Astrocyte (in vitro differentiated cells and primary cell): ENCODE measurements around the gene CMTM1. TPM values are rescaled to one million over a fixed set of nuclear protein-coding genes. Genes with fewer than 3 reads are reported as not detected.

ENCODE experiments used
- DNase-seq: peaks from one replicate; pipeline ENCODE4 v3.0.0-alpha.2; 2010; ENCODE audit warnings: low read depth
- FAIRE-seq: peaks from 2 replicates; lab custom pipeline; 2011; peaks lifted over from hg19 to GRCh38; lab: Jason Lieb, UNC
- H2AFZ ChIP-seq: 2 replicates; pipeline ENCODE4 v1.6.0; 2012; ENCODE audit warnings: low read depth, low read length, inconsistent platforms
- H3K27ac ChIP-seq: 2 replicates; pipeline ENCODE4 v1.5.1; 2011; ENCODE audit warnings: low read depth, low read length, inconsistent platforms
- H3K27me3 ChIP-seq: 2 replicates; pipeline ENCODE4 v1.6.0; 2011; ENCODE audit warnings: low read length, inconsistent platforms; ENCODE audit not compliant: insufficient read depth
- H3K36me3 ChIP-seq: 2 replicates; pipeline ENCODE4 v1.5.1; 2011; ENCODE audit warnings: low read length, inconsistent platforms; ENCODE audit not compliant: insufficient read depth
- H3K4me1 ChIP-seq: 2 replicates; pipeline ENCODE4 v1.5.1; 2011; ENCODE audit warnings: low read length, inconsistent platforms; ENCODE audit not compliant: insufficient read depth
- H3K4me2 ChIP-seq: 2 replicates; pipeline ENCODE4 v1.6.0; 2012; ENCODE audit warnings: low read length, inconsistent platforms
- H3K4me3 ChIP-seq: 2 replicates; pipeline ENCODE4 v1.5.1; 2011; ENCODE audit warnings: low read depth, mild to moderate bottlenecking, low read length, inconsistent platforms; ENCODE audit not compliant: insufficient read depth
- H3K79me2 ChIP-seq: 2 replicates; pipeline ENCODE4 v1.6.0; 2012; ENCODE audit warnings: mild to moderate bottlenecking, low read length, inconsistent platforms; ENCODE audit not compliant: insufficient read depth
- H3K9ac ChIP-seq: 2 replicates; pipeline ENCODE4 v1.6.0; 2012; ENCODE audit warnings: mild to moderate bottlenecking, low read length, inconsistent platforms
- H3K9me3 ChIP-seq: 2 replicates; pipeline ENCODE4 v1.5.1; 2012; ENCODE audit warnings: low read depth, mild to moderate bottlenecking, low read length, inconsistent platforms; ENCODE audit not compliant: insufficient read depth
- H4K20me1 ChIP-seq: 2 replicates; pipeline ENCODE4 v1.6.0; 2012; ENCODE audit warnings: low read length, inconsistent platforms; ENCODE audit not compliant: insufficient read depth
- H3K27ac Mint-ChIP-seq: one replicate; pipeline ENCODE4 v1.8.0; 2021; ENCODE audit warnings: mild to moderate bottlenecking, mixed read lengths; ENCODE audit not compliant: unreplicated experiment
- H3K27me3 Mint-ChIP-seq: one replicate; pipeline ENCODE4 v1.8.0; 2021; ENCODE audit warnings: low read depth, mixed read lengths; ENCODE audit not compliant: unreplicated experiment
- H3K36me3 Mint-ChIP-seq: one replicate; pipeline ENCODE4 v1.8.0; 2021; ENCODE audit warnings: low read depth, mixed read lengths; ENCODE audit not compliant: unreplicated experiment
- H3K4me1 Mint-ChIP-seq: one replicate; pipeline ENCODE4 v1.8.0; 2021; ENCODE audit warnings: low read depth, mixed read lengths; ENCODE audit not compliant: unreplicated experiment
- H3K4me3 Mint-ChIP-seq: one replicate; pipeline ENCODE4 v1.8.0; 2021; ENCODE audit warnings: mild to moderate bottlenecking, moderate library complexity, mixed read lengths; ENCODE audit not compliant: unreplicated experiment
- H3K9me3 Mint-ChIP-seq: one replicate; pipeline ENCODE4 v1.8.0; 2021; ENCODE audit warnings: mild to moderate bottlenecking, mixed read lengths; ENCODE audit not compliant: unreplicated experiment
- EZH2 ChIP-seq: IDR thresholded peaks from 2 replicates; pipeline ENCODE4 v1.6.1; 2012; ENCODE audit warnings: mild to moderate bottlenecking, low read length, inconsistent platforms; ENCODE audit not compliant: insufficient read depth
- total RNA-seq: library from RNA; stranded (reverse); gene quantifications from 2 replicates; pipeline ENCODE4 v1.2.1, GENCODE V29; 2021
- TF ChIP-seq, protein P1 (sequence below): IDR thresholded peaks from 2 replicates; pipeline ENCODE4 v1.5.1; 2011; ENCODE audit warnings: low read depth, mild to moderate bottlenecking, inconsistent platforms, low read length, moderate library complexity; ENCODE audit not compliant: insufficient read depth

CMTM1 gene
- total RNA-seq, 1 donor from 2014 or later: 2.7 TPM

DNA sequence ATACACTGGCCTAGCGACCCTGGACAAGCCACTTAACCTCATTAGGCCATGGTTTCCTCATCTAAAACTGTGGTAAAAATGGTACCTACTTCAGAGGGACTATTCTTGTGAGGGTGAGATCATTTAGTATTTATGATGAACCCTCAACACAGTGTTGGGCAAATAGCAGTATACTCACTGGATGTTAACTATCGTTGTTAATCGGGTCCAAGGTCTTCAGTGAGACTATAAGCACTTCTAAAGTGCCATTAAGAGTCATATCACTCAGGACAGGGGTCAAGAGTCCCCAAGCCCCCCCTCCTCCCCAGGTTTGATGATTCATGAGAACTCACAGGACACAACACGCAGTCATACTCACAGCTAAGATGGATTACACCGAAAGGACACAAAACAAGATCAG is 27.3 kb upstream of the CMTM1 start:
- H3K9ac ChIP-seq: no peak overlapping the region
- H3K4me1 Mint-ChIP-seq: peaks cover 11% of the 10 kb centered on the region
- no peak overlapping the region for H3K4me3 Mint-ChIP-seq
- no peak overlapping the region for H3K27ac Mint-ChIP-seq
- DNase-seq (no peak), FAIRE-seq (no peak)
- TF ChIP-seq, protein P1, sequence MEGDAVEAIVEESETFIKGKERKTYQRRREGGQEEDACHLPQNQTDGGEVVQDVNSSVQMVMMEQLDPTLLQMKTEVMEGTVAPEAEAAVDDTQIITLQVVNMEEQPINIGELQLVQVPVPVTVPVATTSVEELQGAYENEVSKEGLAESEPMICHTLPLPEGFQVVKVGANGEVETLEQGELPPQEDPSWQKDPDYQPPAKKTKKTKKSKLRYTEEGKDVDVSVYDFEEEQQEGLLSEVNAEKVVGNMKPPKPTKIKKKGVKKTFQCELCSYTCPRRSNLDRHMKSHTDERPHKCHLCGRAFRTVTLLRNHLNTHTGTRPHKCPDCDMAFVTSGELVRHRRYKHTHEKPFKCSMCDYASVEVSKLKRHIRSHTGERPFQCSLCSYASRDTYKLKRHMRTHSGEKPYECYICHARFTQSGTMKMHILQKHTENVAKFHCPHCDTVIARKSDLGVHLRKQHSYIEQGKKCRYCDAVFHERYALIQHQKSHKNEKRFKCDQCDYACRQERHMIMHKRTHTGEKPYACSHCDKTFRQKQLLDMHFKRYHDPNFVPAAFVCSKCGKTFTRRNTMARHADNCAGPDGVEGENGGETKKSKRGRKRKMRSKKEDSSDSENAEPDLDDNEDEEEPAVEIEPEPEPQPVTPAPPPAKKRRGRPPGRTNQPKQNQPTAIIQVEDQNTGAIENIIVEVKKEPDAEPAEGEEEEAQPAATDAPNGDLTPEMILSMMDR: no peak
- no peak for TF ChIP-seq EZH2
- H4K20me1 ChIP-seq: no peaks in the 10 kb centered on the region
- H3K27me3 ChIP-seq: no peaks in the 10 kb centered on the region
- H3K4me3 ChIP-seq: no peak overlapping the region
- H3K27ac ChIP-seq: no peak overlapping the region
- peaks cover 5% of the 10 kb centered on the region for H3K36me3 ChIP-seq
- H3K9me3 Mint-ChIP-seq: peaks cover 3% of the 10 kb centered on the region
- peaks cover 5% of the 10 kb centered on the region for H3K4me1 ChIP-seq
- H3K79me2 ChIP-seq: no peaks in the 10 kb centered on the region
- no peaks in the 10 kb centered on the region for H3K9me3 ChIP-seq
- H3K36me3 Mint-ChIP-seq: peaks cover 23% of the 10 kb centered on the region
- no peak overlapping the region for H3K4me2 ChIP-seq
- H3K27me3 Mint-ChIP-seq: peaks cover 9% of the 10 kb centered on the region
- no peak overlapping the region for H2AFZ ChIP-seq

DNA sequence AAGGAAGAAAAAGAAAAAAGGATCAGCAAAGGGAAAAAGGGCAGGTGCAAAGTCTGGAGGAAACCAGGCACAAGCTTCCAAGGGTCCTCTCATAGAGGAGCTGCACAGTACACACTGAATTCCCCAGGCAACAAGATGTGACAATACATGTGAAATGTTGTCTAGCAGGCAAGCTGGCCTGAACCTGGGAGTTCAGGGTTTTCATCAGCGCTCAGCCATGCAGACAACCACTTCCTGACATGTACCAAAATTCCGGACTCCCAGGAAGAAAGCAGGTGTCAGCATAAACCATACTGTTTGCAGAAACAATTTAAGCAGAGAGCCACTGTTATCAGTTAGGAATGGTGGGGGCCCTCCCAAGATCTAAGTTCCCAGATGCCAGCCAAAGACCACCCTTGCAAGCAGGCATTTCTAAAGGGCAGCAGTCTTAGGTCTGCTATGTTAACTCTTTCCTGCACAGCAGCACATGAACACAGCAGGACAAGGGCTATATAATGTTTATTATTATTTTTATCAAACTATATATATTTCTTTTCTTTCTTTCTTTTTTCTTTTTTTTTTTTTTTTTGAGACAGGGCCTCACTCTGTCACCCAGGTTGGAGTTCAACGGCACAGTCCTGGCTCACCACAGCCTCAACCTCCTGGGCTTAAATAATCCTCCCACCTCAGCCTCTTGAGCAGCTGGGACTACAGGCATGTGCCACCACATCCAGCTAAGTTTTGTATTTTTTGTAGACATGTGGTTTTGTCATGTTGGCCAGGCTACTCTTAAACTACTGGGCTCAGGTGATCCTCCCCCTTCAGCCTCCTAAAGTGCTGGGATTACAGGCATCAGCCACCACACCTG is 26.4 kb upstream of the CMTM1 start:
- H2AFZ ChIP-seq: no peak overlapping the region
- no peak overlapping the region for H3K4me2 ChIP-seq
- TF ChIP-seq, protein P1: no peak
- TF ChIP-seq EZH2: no peak
- peaks cover 1% of the 10 kb centered on the region for H3K9me3 Mint-ChIP-seq
- no peaks in the 10 kb centered on the region for H3K79me2 ChIP-seq
- H3K36me3 Mint-ChIP-seq: peaks cover 19% of the 10 kb centered on the region
- H3K4me1 Mint-ChIP-seq: peaks cover 11% of the 10 kb centered on the region
- peaks cover 5% of the 10 kb centered on the region for H3K4me1 ChIP-seq
- H3K27ac Mint-ChIP-seq: no peak overlapping the region
- no peak overlapping the region for H3K9ac ChIP-seq
- no peaks in the 10 kb centered on the region for H4K20me1 ChIP-seq
- DNase-seq (peak; percentile 70), FAIRE-seq (no peak)
- H3K36me3 ChIP-seq: peaks cover 5% of the 10 kb centered on the region
- H3K4me3 Mint-ChIP-seq: no peak overlapping the region
- H3K27me3 ChIP-seq: no peaks in the 10 kb centered on the region
- no peaks in the 10 kb centered on the region for H3K9me3 ChIP-seq
- H3K4me3 ChIP-seq: no peak overlapping the region
- H3K27ac ChIP-seq: no peak overlapping the region
- peaks cover 7% of the 10 kb centered on the region for H3K27me3 Mint-ChIP-seq
